Measurements from ENCODE around the gene TMEM86A.

The TMEM86A gene

GRCh38 chr11:18700872-18701271 lies 2.3 kb downstream of the TMEM86A start:
- DNase-seq, result no peak

- no peak for DNase-seq
Observed at GRCh38 chr11:18701614-18702216, 3.1 kb downstream of the TMEM86A start.

GRCh38 chr11:18703001-18703763 lies 4.6 kb downstream of the TMEM86A start:
- DNase-seq, result no peak

- no peak for DNase-seq
Observed at GRCh38 chr11:18704045-18704645, 5.6 kb downstream of the TMEM86A start.

GRCh38 chr11:18704698-18705097 lies 6.1 kb downstream of the TMEM86A start:
- no peak for DNase-seq

- no peak for DNase-seq
Observed at GRCh38 chr11:18705651-18706281, 7.2 kb downstream of the TMEM86A start.

GRCh38 chr11:18706330-18707243 lies 8.0 kb downstream of the TMEM86A start:
- DNase-seq, result no peak

- DNase-seq, result no peak
Observed at GRCh38 chr11:18707811-18708340, 9.3 kb downstream of the TMEM86A start.

- DNase-seq, result no peak
Observed at GRCh38 chr11:18709414-18709813, 10.8 kb downstream of the TMEM86A start.

- no peak for DNase-seq
Observed at GRCh38 chr11:18710545-18710944, 12.0 kb downstream of the TMEM86A start.

GRCh38 chr11:18713646-18714442 lies 15.3 kb downstream of the TMEM86A start:
- DNase-seq, result no peak

- no peak for DNase-seq
Observed at GRCh38 chr11:18714443-18714780, 15.8 kb downstream of the TMEM86A start.

GRCh38 chr11:18715476-18715875 lies 16.9 kb downstream of the TMEM86A start:
- DNase-seq, result no peak

- no peak for DNase-seq
Observed at GRCh38 chr11:18720091-18720807, 21.7 kb downstream of the TMEM86A start.

- no peak for DNase-seq
Observed at GRCh38 chr11:18720808-18721560, 22.4 kb downstream of the TMEM86A start.

GRCh38 chr11:18721561-18722292 lies 23.1 kb downstream of the TMEM86A start:
- no peak for DNase-seq

- DNase-seq, result no peak
Observed at GRCh38 chr11:18722293-18722637, 23.7 kb downstream of the TMEM86A start.

GRCh38 chr11:18723991-18724390 lies 25.4 kb downstream of the TMEM86A start:
- no peak for DNase-seq

GRCh38 chr11:18726040-18726439 lies 27.5 kb downstream of the TMEM86A start, which contains the start of gene IGSF22:
IGSF22 (minus strand) TSS chr11:18726188; CDS start chr11:18724236, 1,952 bp downstream.
- DNase-seq, result no peak

Data from NCI-H226 (cell line).